ENCODE measurements around the gene COL18A1. TPM values are rescaled to one million over a fixed set of nuclear protein-coding genes. Genes with fewer than 3 reads are reported as not detected.

The COL18A1 gene
- total RNA-seq, 1 donor from 2014 or later: 515 TPM

DNA sequence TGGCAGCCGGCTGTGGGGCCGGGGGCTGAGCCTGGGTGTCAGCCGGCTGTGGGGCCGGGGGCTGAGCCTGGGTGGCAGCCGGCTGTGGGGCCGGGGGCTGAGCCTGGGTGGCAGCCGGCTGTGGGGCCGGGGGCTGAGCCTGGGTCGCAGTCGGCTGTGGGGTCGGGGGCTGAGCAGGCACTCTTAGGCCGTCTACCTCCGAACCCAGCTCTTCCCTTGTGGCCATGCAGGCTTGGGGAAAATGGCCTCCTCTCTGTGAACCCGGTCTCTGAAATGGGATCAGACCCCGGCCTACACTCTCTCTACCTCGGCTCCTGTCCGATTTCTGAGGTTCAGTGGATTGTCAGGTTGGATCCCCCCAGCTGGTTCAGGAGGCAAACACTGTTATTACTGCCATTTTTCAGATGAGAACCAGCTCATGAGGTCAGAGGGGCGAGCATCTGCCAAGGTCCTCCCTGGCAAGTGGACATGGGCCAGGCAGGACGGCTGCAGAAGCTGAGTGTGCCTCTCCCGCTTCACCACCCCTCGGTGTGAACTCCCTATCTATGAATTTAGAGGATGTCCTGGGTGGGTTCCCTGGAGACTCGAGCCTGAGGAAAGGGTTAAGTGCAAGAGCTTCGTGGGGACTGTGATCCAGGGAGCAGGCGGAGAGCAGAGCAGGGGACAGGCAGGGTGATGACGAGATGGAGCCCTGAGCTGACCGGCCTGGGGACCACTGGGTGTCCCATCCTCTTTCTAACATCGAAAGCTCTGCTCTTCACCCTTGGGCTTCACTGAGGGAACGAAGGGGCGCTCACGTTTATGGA is 10.9 kb upstream of the COL18A1 start:
- H3K36me3 Mint-ChIP-seq (ENCODE audit: unreplicated experiment): no peaks in the 10 kb centered on the region
- no peak for DNase-seq (ENCODE audit: extremely low spot score, unreplicated experiment)
- TF ChIP-seq, protein P1, sequence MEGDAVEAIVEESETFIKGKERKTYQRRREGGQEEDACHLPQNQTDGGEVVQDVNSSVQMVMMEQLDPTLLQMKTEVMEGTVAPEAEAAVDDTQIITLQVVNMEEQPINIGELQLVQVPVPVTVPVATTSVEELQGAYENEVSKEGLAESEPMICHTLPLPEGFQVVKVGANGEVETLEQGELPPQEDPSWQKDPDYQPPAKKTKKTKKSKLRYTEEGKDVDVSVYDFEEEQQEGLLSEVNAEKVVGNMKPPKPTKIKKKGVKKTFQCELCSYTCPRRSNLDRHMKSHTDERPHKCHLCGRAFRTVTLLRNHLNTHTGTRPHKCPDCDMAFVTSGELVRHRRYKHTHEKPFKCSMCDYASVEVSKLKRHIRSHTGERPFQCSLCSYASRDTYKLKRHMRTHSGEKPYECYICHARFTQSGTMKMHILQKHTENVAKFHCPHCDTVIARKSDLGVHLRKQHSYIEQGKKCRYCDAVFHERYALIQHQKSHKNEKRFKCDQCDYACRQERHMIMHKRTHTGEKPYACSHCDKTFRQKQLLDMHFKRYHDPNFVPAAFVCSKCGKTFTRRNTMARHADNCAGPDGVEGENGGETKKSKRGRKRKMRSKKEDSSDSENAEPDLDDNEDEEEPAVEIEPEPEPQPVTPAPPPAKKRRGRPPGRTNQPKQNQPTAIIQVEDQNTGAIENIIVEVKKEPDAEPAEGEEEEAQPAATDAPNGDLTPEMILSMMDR (IDR thresholded peaks at IDR 0.05): no peak
- H3K9me3 Mint-ChIP-seq (ENCODE audit: unreplicated experiment): no peaks in the 10 kb centered on the region
- H3K4me1 Mint-ChIP-seq (ENCODE audit: unreplicated experiment): peaks cover 2% of the 10 kb centered on the region
- no peak overlapping the region for H3K4me3 Mint-ChIP-seq (ENCODE audit: unreplicated experiment)
- peaks cover 9% of the 10 kb centered on the region for H3K27me3 Mint-ChIP-seq (ENCODE audit: unreplicated experiment)
- H3K27ac Mint-ChIP-seq (ENCODE audit: unreplicated experiment): no peak overlapping the region

GRCh38 chr21:45396620-45396995 is 8.4 kb upstream of the COL18A1 start:
- Mint-ChIP-seq H3K9me3 (ENCODE audit: unreplicated experiment) (peaks cover 7% of the 10 kb centered on the region), H3K4me3 (ENCODE audit: unreplicated experiment) (no peak overlapping the region), H3K4me1 (ENCODE audit: unreplicated experiment) (no peaks in the 10 kb centered on the region), H3K27me3 (ENCODE audit: unreplicated experiment) (peaks cover 9% of the 10 kb centered on the region), H3K36me3 (ENCODE audit: unreplicated experiment) (peaks cover 6% of the 10 kb centered on the region), H3K27ac (ENCODE audit: unreplicated experiment) (no peak overlapping the region)
- DNase-seq (ENCODE audit: extremely low spot score, unreplicated experiment): no peak
- TF ChIP-seq, protein P1 (IDR thresholded peaks at IDR 0.05): no peak

GRCh38 chr21:45397381-45397780 is 7.6 kb upstream of the COL18A1 start:
- H3K4me1 Mint-ChIP-seq (ENCODE audit: unreplicated experiment): no peaks in the 10 kb centered on the region
- peaks cover 9% of the 10 kb centered on the region for H3K27me3 Mint-ChIP-seq (ENCODE audit: unreplicated experiment)
- H3K27ac Mint-ChIP-seq (ENCODE audit: unreplicated experiment): no peak overlapping the region
- no peak overlapping the region for H3K4me3 Mint-ChIP-seq (ENCODE audit: unreplicated experiment)
- TF ChIP-seq, protein P1 (IDR thresholded peaks at IDR 0.05): no peak
- H3K36me3 Mint-ChIP-seq (ENCODE audit: unreplicated experiment): peaks cover 7% of the 10 kb centered on the region
- no peak for DNase-seq (ENCODE audit: extremely low spot score, unreplicated experiment)
- H3K9me3 Mint-ChIP-seq (ENCODE audit: unreplicated experiment): peaks cover 11% of the 10 kb centered on the region

GRCh38 chr21:45401054-45401518 is 3.9 kb upstream of the COL18A1 start:
- H3K9me3 Mint-ChIP-seq (ENCODE audit: unreplicated experiment): peaks cover 11% of the 10 kb centered on the region
- H3K36me3 Mint-ChIP-seq (ENCODE audit: unreplicated experiment): peaks cover 7% of the 10 kb centered on the region
- DNase-seq (ENCODE audit: extremely low spot score, unreplicated experiment): no peak
- TF ChIP-seq, protein P1 (IDR thresholded peaks at IDR 0.05): no peak
- H3K4me3 Mint-ChIP-seq (ENCODE audit: unreplicated experiment): no peak overlapping the region
- H3K27ac Mint-ChIP-seq (ENCODE audit: unreplicated experiment): no peak overlapping the region
- peaks cover 9% of the 10 kb centered on the region for H3K27me3 Mint-ChIP-seq (ENCODE audit: unreplicated experiment)
- peaks cover 7% of the 10 kb centered on the region for H3K4me1 Mint-ChIP-seq (ENCODE audit: unreplicated experiment)

Data from osteocyte (in vitro differentiated cells).